Mucosa of stomach (tissue), 1 donor: ENCODE data around the gene CPNE2.

Experiments used
- H3K27me3 ChIP-seq: one replicate; pipeline ENCODE4 v1.7.0; 2013; ENCODE audit warnings: mild to moderate bottlenecking, low read length; ENCODE audit not compliant: control insufficient read depth, insufficient read depth
- H3K36me3 ChIP-seq: one replicate; pipeline ENCODE4 v1.7.0; 2013; ENCODE audit warnings: low read length; ENCODE audit not compliant: control insufficient read depth, insufficient read depth
- H3K4me1 ChIP-seq: one replicate; pipeline ENCODE4 v1.7.0; 2013; ENCODE audit warnings: mild to moderate bottlenecking, low read length; ENCODE audit not compliant: control insufficient read depth, insufficient read depth
- H3K4me3 ChIP-seq: one replicate; pipeline ENCODE4 v1.7.0; 2013; ENCODE audit warnings: low read length
- H3K9ac ChIP-seq: one replicate; pipeline ENCODE4 v1.7.0; 2013; ENCODE audit warnings: mild to moderate bottlenecking, low read length, moderate library complexity
- H3K9me3 ChIP-seq: one replicate; pipeline ENCODE4 v1.7.0; 2013; ENCODE audit warnings: mild to moderate bottlenecking, low read length, moderate library complexity; ENCODE audit not compliant: control insufficient read depth
- donor health status: Pancreatic carcinoma.

The CPNE2 gene

DNA sequence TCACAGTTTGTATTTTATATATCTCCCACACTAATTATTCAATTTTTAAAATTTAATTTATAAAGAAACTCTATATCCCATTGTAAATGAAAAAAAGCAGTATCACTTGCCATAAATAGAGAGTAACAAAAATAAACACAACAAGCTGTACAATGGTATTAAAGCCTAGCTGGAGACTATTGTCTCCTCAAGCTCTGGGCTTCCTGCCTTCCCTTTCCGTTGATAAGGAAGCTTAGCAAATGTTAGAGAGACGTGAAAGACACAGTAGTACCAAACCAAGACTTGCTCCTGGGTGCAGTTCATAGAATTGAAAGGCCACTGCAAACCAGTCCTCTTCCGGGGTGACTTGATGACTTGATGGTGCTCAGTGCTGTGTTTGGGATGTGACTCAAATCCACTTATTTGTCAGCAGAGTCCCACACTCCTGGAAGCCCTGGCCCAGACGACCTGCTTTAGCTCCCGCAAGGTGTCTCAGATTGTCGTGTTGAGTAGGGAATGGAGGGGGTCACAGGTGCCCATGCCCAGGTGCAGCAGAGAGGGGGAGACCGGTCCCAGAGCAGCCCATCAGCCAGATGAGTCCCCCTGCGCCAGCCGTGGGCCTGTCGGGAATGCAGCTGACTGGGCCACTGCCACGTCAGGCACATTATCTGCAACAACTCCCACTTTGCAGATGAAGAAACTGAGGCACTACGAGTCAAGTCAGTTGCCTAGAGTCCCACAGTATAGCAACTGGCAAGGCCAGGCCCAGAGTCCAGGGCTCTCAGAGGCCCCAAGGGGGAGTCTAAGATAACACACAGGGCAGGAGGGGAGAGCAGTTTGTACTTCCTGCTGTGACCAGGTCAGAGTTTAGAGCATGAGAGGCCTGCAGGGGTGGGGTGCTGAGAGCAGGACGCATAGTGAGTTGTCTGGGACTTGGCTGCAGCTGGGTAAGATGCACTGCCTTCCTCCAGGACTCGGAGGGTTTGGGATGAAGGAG is 53.0 kb downstream of the CPNE2 start:
- Histone ChIP-seq H3K36me3 (no peaks in the 10 kb centered on the region), H3K27me3 (no peaks in the 10 kb centered on the region), H3K4me1 (peaks cover 23% of the 10 kb centered on the region), H3K9ac (no peak overlapping the region), H3K9me3 (no peaks in the 10 kb centered on the region), H3K4me3 (no peak overlapping the region)

DNA sequence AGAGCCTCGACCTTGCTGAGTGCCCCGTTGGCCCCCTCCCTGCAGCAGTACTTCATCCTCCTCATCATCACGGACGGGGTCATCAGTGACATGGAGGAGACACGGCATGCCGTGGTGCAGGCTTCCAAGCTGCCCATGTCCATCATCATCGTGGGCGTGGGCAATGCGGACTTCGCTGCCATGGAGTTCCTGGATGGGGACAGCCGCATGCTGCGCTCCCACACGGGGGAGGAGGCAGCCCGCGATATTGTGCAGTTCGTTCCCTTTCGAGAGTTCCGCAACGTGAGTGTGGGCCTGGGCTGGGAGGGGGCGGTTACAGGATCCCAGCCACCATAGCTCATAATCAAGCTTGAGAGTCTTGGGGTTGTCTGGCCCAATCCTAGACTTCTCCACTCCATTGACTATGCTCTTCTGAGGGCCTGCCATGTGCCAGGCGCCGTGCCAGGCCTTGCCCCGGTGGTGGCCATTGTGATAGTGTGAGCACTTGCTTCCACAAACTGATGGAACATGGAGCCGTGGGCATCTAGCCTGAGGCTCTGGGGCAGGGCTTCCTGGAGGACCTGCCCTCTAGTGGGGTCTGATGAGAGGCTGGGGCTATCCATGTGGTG is 53.8 kb downstream of the CPNE2 start:
- Histone ChIP-seq H3K27me3 (no peaks in the 10 kb centered on the region), H3K9ac (no peak overlapping the region), H3K4me1 (peaks cover 23% of the 10 kb centered on the region), H3K9me3 (no peaks in the 10 kb centered on the region), H3K4me3 (no peak overlapping the region), H3K36me3 (no peaks in the 10 kb centered on the region)

DNA sequence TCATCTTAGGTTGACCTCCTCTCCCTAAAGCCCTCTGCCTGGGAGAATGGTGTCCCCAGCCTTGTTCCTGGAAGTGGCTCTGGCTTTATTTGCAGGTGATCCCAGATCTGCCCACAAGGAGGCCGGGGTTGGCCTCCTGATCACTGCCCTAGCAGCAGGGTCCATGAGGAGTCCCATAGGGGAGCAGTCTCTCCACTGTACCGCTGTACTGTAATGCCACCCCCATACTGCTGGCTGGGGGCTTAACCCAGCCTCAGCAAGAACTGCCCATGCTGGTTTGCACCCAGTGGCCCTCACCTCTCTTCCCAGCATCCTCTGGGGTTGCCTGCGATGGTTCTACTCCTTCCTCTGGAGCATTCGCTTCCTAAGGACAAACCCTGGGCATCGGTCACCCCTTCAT is 54.4 kb downstream of the CPNE2 start:
- no peaks in the 10 kb centered on the region for H3K9me3 ChIP-seq
- no peak overlapping the region for H3K9ac ChIP-seq
- H3K27me3 ChIP-seq: no peaks in the 10 kb centered on the region
- no peaks in the 10 kb centered on the region for H3K36me3 ChIP-seq
- peaks cover 23% of the 10 kb centered on the region for H3K4me1 ChIP-seq
- H3K4me3 ChIP-seq: no peak overlapping the region

- Histone ChIP-seq H3K9me3 (no peaks in the 10 kb centered on the region), H3K9ac (no peak overlapping the region), H3K27me3 (no peaks in the 10 kb centered on the region), H3K36me3 (no peaks in the 10 kb centered on the region), H3K4me1 (peaks cover 23% of the 10 kb centered on the region), H3K4me3 (no peak overlapping the region)
Observed at GRCh38 chr16:57147381-57148221, 55.2 kb downstream of the CPNE2 start.

- no peak overlapping the region for H3K4me3 ChIP-seq
- H3K9ac ChIP-seq: no peak overlapping the region
- H3K9me3 ChIP-seq: no peaks in the 10 kb centered on the region
- peaks cover 16% of the 10 kb centered on the region for H3K4me1 ChIP-seq
- no peaks in the 10 kb centered on the region for H3K27me3 ChIP-seq
- no peaks in the 10 kb centered on the region for H3K36me3 ChIP-seq
Observed at GRCh38 chr16:57148481-57148880, 56.1 kb downstream of the CPNE2 start.

GRCh38 chr16:57149391-57149790 is 57.0 kb downstream of the CPNE2 start:
- Histone ChIP-seq H3K27me3 (no peaks in the 10 kb centered on the region), H3K36me3 (no peaks in the 10 kb centered on the region), H3K4me3 (no peak overlapping the region), H3K4me1 (peaks cover 8% of the 10 kb centered on the region), H3K9ac (no peak overlapping the region), H3K9me3 (no peaks in the 10 kb centered on the region)

DNA sequence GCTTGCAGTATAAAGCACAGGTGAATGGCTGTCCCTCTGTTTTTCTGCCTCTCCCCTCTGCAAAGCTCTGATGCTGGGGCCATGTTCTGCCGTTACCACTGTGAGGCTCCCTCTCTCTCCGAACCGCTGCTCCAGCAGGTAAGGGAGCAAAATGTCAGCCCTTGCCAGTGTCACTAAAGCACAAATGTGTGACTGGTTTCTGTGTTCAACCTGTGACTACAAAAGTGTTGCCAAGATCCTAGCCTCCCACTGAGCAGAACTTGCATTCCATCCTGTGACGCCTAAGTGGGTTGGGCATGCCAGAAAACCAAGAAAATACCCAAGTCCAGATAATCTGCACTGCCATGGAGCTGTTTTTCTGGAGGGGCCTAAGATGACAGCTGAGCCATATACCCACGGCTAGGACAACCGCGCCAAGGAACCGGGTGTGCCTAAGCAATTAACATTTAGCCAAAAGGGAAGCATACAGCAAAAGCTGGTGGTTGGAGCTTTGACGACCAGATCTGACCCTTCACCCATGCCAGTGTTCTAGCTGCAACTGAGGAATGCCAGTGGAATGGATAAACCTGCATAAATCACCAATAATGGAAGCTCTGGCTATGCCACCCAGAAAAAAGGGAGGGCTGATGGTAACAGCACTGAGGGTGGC is 58.4 kb downstream of the CPNE2 start:
- H3K9me3 ChIP-seq: no peaks in the 10 kb centered on the region
- no peaks in the 10 kb centered on the region for H3K27me3 ChIP-seq
- no peaks in the 10 kb centered on the region for H3K36me3 ChIP-seq
- peaks cover under 1% of the 10 kb centered on the region for H3K4me1 ChIP-seq
- no peak overlapping the region for H3K4me3 ChIP-seq
- H3K9ac ChIP-seq: no peak overlapping the region

DNA sequence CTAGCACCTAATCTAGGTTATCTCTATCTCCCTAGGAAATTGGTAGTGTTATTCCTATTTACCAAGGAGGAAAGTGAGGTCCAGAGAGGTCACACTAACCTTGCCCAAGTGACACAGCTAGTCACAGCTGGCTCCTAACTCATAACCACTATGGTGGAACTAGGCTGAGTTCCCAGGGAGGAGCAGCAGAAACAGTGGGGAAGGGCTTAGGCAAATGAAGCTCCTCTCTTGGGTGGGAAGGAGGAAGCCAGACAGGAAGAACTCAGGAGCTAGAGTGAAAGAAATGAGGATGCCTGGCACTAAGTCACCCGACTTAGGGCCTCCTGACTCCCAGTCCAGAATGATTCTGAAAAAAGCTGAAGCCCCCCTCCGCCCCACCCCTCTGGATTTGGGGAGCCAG is 59.0 kb downstream of the CPNE2 start:
- H3K9me3 ChIP-seq: no peaks in the 10 kb centered on the region
- no peaks in the 10 kb centered on the region for H3K27me3 ChIP-seq
- no peak overlapping the region for H3K9ac ChIP-seq
- no peaks in the 10 kb centered on the region for H3K4me1 ChIP-seq
- H3K36me3 ChIP-seq: no peaks in the 10 kb centered on the region
- no peak overlapping the region for H3K4me3 ChIP-seq

- no peak overlapping the region for H3K9ac ChIP-seq
- H3K27me3 ChIP-seq: no peaks in the 10 kb centered on the region
- no peaks in the 10 kb centered on the region for H3K4me1 ChIP-seq
- no peaks in the 10 kb centered on the region for H3K36me3 ChIP-seq
- no peaks in the 10 kb centered on the region for H3K9me3 ChIP-seq
- H3K4me3 ChIP-seq: no peak overlapping the region
Observed at GRCh38 chr16:57152096-57153093, 60.0 kb downstream of the CPNE2 start.

GRCh38 chr16:57153841-57154240 is 61.5 kb downstream of the CPNE2 start:
- Histone ChIP-seq H3K9me3 (no peaks in the 10 kb centered on the region), H3K4me1 (no peaks in the 10 kb centered on the region), H3K36me3 (no peaks in the 10 kb centered on the region), H3K4me3 (no peak overlapping the region), H3K9ac (no peak overlapping the region), H3K27me3 (no peaks in the 10 kb centered on the region)
